Memory B cell (primary cell): ENCODE results near the gene FGD6.

ENCODE experiments used
- ATAC-seq: fragments of 150-1000 bp; cut with Tn5 transposase; 2 replicates; pipeline ENCODE4 v1.10.0; 2021; ENCODE audit warnings: low read depth, mild to moderate bottlenecking, moderate library complexity
- DNase-seq, 2 donors: peaks; one replicate each; pipeline ENCODE4 v3.0.0; 2022; ENCODE audit warnings: low spot score in 2 of 2
- H3K27ac Mint-ChIP-seq: one replicate; pipeline ENCODE4 v1.8.0; 2022; ENCODE audit warnings: mild to moderate bottlenecking, moderate library complexity, mixed read lengths
- H3K27me3 Mint-ChIP-seq: one replicate; pipeline ENCODE4 v1.8.0; 2022; ENCODE audit warnings: mixed read lengths
- H3K36me3 Mint-ChIP-seq: one replicate; pipeline ENCODE4 v1.8.0; 2022; ENCODE audit warnings: mild to moderate bottlenecking, mixed read lengths
- H3K4me1 Mint-ChIP-seq: one replicate; pipeline ENCODE4 v1.8.0; 2022; ENCODE audit warnings: mixed read lengths
- H3K4me3 Mint-ChIP-seq: one replicate; pipeline ENCODE4 v1.8.0; 2022; ENCODE audit warnings: mild to moderate bottlenecking, moderate library complexity, mixed read lengths
- H3K9me3 Mint-ChIP-seq: one replicate; pipeline ENCODE4 v1.8.0; 2022; ENCODE audit warnings: mixed read lengths

Gene FGD6

DNA sequence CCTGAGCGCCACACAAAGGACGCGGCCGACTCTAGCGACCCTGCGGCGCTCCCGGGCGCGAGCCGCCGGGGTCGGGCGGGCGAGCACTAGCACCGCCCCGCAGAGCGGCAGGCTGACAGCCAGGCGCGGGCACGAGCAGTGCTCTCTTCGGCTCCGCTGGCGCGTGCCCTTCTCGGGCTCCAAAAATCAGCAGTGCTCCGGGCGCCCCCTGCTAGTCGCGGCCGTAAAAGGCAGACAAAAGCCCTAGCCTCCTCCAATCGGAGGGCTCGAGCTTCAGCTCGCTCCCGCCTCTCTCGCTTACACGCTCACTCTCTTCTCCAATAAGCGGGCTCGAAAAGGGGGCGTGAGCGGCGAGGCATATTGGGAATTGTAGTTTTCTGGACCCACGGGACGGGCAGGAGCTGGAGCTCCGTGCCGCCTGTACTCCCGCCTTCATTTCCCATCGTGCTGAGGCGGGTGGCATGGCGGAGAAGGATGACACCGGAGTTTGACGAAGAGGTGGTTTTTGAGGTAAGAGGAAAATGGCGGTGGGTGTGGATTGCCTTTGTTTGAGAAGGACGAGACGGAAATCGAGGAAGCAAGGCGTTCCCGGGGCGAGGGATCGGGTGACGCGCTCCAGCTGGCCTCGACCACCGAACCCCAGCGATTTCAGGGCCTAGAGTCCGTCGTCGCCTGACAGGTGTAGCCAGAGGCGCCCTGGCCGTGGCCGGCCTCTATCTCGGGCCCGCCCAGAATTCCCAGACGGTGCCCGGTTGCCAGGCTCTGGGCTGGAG is at the start of gene FGD6, which contains the start of gene VEZT:
FGD6 (minus strand) TSS at position 91 of the 773 bp plus-strand sequence. CDS start 227 bp downstream, outside the sequence.
VEZT (plus strand) TSS at position 431 of the 773 bp plus-strand sequence; CDS start at position 475, 44 bp downstream.
- Mint-ChIP-seq H3K4me1 (peaks cover 16% of the 10 kb centered on the region), H3K27me3 (no peaks in the 10 kb centered on the region), H3K9me3 (no peaks in the 10 kb centered on the region), H3K36me3 (peaks cover 4% of the 10 kb centered on the region), H3K27ac (peak within 1 kb of the TSS; percentile 90), H3K4me3 (peak within 1 kb of the TSS; percentile 92)
- ATAC-seq (peak; percentile 85), DNase-seq (peak; percentile 89 to 96)

DNA sequence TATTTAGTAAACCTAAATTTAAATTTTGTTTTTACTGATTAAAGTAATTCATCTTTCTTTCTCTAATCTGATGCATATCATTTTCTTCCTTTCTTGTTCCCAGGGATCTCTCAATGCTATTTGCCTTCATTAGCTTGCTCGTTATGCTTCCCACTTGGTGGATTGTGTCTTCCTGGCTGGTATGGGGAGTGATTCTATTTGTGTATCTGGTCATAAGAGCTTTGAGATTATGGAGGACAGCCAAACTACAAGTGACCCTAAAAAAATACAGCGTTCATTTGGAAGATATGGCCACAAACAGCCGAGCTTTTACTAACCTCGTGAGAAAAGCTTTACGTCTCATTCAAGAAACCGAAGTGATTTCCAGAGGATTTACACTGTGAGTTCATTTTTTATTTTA is 49.0 kb upstream of the FGD6 start:
- H3K4me3 Mint-ChIP-seq, result no peak overlapping the region

DNA sequence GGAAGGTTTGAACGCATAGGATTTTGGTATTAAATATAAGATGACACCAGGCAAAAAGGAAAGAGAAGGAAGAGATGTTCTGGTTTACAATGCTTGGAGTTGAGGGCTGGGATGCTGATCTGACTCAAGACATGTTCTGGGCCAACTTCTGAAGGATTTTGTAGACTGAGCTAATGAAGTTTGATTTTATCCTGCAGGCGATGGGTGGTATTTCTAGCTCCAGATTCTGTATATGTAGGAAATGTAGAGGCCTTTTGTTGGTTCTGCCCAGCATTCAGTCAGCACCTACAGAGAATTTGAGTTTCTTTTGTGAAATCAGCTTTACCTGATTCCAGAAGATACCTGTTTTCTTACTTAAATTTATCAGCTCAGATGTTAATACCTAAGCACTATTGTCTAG is 48.5 kb upstream of the FGD6 start:
- Mint-ChIP-seq H3K9me3 (no peaks in the 10 kb centered on the region), H3K36me3 (peaks cover 17% of the 10 kb centered on the region), H3K4me1 (no peaks in the 10 kb centered on the region), H3K27ac (no peak overlapping the region), H3K27me3 (no peaks in the 10 kb centered on the region), H3K4me3 (no peak overlapping the region)
- DNase-seq, result no peak
- ATAC-seq, result no peak

More for the DNA sequence above, 49.0 kb upstream of the FGD6 start:
- no peaks in the 10 kb centered on the region for H3K4me1 Mint-ChIP-seq
- no peaks in the 10 kb centered on the region for H3K27me3 Mint-ChIP-seq
- DNase-seq, result no peak
- peaks cover 16% of the 10 kb centered on the region for H3K36me3 Mint-ChIP-seq
- no peak for ATAC-seq
- H3K9me3 Mint-ChIP-seq, result no peaks in the 10 kb centered on the region
- no peak overlapping the region for H3K27ac Mint-ChIP-seq

DNA sequence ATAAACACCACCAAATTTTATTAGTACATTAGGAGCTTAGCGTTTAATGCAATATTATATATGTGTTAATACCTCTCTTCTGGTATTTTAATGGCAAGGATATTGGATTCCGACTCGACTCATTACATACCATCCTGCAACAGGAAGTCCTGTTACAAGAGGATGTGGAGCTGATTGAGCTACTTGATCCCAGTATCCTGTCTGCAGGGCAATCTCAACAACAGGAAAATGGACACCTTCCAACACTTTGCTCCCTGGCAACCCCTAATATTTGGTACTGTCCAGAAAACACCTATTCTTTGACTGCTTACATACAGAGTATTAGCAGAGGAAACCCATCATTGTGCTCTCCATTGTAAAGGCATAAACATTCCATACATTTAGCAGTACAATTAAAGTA is 45.5 kb upstream of the FGD6 start:
- DNase-seq (no peak), ATAC-seq (no peak)
- no peaks in the 10 kb centered on the region for H3K9me3 Mint-ChIP-seq
- H3K27ac Mint-ChIP-seq, result no peak overlapping the region
- no peaks in the 10 kb centered on the region for H3K4me1 Mint-ChIP-seq
- H3K4me3 Mint-ChIP-seq, result no peak overlapping the region
- H3K36me3 Mint-ChIP-seq, result peaks cover 23% of the 10 kb centered on the region
- no peaks in the 10 kb centered on the region for H3K27me3 Mint-ChIP-seq

DNA sequence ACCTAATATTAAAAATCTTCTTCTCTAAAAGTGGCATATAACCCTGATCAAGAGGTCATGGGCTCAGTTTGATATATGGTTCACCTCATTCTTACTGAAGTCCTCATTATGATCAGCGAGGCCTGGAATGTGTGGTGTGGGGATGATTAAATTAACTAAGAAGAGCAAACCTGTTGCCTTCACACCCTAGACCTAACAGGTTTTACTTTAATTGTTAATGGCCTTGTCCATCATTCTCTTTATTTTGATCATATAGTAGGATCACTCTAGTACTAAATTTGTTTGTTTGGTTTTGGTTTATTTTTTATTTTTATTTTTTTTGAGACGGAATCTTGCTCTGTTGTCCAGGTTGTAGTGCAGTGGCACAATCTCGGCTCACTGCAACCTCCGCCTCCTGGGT is 43.8 kb upstream of the FGD6 start:
- DNase-seq (no peak), ATAC-seq (no peak)
- Mint-ChIP-seq H3K27ac (no peak overlapping the region), H3K36me3 (peaks cover 28% of the 10 kb centered on the region), H3K27me3 (no peaks in the 10 kb centered on the region), H3K9me3 (no peaks in the 10 kb centered on the region), H3K4me1 (no peaks in the 10 kb centered on the region), H3K4me3 (no peak overlapping the region)

DNA sequence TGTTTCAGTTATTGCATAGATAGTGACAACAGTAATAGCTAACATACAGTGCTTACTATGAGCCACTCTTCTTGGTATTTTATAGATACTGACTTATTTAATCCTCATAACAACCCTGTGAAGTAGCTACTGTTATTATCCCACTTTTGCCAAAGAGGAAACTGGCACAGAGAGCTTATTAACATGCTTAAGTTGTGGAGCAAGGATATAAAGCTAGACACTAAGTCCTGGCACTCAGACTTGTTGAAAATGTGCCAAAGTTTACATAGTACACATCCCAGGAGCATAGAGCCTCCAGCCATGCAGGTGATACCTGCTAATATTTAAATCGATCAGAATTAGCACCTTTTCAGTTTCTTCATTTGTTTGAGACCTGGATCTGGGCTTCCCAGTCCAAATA is 42.1 kb upstream of the FGD6 start:
- Mint-ChIP-seq H3K36me3 (peaks cover 38% of the 10 kb centered on the region), H3K27ac (no peak overlapping the region), H3K4me1 (no peaks in the 10 kb centered on the region), H3K9me3 (no peaks in the 10 kb centered on the region), H3K4me3 (no peak overlapping the region), H3K27me3 (no peaks in the 10 kb centered on the region)
- ATAC-seq (no peak), DNase-seq (no peak)

DNA sequence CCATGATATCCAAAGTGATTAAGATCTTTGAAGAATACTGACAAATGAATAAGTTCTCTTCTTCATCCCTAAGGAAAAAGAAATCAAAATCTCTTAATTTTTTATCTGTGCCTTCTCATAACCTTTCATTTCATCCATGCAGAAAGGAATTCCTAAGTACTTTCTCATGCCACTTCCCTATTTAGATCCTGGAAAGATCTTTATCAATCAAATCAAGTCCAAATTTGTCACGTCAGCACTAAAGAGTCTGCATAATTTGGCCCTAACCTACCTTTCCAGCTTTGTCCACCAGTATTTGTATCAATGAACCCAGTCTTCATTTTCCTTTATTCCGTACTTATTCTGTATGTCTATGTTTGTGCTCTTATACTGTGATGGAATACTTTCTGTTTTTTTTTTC is 41.5 kb upstream of the FGD6 start:
- ATAC-seq (no peak), DNase-seq (no peak)
- Mint-ChIP-seq H3K27me3 (no peaks in the 10 kb centered on the region), H3K27ac (no peak overlapping the region), H3K4me3 (no peak overlapping the region), H3K4me1 (no peaks in the 10 kb centered on the region), H3K9me3 (no peaks in the 10 kb centered on the region), H3K36me3 (peaks cover 40% of the 10 kb centered on the region)

DNA sequence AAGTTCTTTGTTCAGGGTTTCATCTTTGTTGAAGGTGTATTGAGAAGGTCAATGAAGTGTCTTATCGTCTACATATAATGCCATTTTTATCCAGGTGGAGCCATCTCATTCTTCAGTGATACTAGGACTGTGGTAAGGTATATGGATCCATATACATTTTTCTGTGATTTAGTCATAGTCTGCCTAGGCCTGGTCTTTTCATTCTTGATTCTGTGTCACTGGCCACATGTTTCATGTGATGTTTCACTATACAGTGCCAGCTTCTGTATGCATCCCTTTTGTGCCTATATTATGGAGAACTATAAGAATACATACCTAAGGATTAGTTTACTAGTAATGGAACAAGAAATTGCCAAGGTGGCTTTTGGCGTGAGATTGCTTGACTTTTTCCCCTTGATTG is 40.9 kb upstream of the FGD6 start:
- no peaks in the 10 kb centered on the region for H3K27me3 Mint-ChIP-seq
- no peak overlapping the region for H3K4me3 Mint-ChIP-seq
- no peak for DNase-seq
- H3K36me3 Mint-ChIP-seq, result peaks cover 39% of the 10 kb centered on the region
- ATAC-seq, result no peak
- no peaks in the 10 kb centered on the region for H3K9me3 Mint-ChIP-seq
- H3K4me1 Mint-ChIP-seq, result no peaks in the 10 kb centered on the region
- H3K27ac Mint-ChIP-seq, result no peak overlapping the region

DNA sequence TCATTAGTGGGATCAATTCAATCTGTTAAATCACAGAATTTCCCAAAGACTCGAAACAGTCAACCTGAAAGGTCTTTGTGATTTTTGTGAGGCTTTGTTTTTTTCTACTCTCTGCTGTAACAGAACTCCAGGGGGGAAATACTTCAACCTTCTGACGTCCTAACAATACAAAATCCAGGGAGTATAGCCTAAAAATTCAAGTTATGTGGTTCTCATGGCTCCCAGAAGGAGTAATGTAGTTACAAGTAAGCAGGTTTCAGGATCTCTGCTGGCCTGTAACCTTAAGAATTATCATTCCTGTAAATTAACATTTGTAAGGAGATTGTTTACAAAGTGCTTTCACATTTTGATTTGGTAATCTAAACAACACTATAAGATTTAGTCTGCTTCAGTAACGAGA is 40.3 kb upstream of the FGD6 start:
- Mint-ChIP-seq H3K36me3 (peaks cover 36% of the 10 kb centered on the region), H3K27me3 (no peaks in the 10 kb centered on the region), H3K4me1 (no peaks in the 10 kb centered on the region), H3K27ac (no peak overlapping the region), H3K9me3 (no peaks in the 10 kb centered on the region), H3K4me3 (no peak overlapping the region)
- ATAC-seq (no peak), DNase-seq (no peak)

DNA sequence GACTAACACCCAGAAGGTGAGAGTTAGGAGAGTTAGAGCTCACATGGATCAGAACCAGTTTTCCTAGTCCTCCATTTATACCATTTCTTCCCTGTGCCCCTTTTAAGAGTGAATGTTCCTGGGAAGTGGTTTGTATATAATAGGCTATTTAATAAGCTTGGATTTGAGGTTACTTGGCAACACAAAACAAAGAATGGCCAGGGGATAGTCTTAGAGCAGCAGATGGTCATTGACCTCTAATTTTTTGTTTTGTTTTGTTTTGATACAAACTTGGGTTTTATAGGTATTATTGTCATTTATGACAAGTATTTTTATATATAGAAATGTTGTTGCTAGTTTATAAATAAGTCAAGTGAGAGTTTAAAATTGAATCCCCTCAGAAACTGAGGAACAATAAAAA is 36.1 kb upstream of the FGD6 start:
- H3K36me3 Mint-ChIP-seq, result peaks cover 26% of the 10 kb centered on the region
- ATAC-seq, result no peak

DNA sequence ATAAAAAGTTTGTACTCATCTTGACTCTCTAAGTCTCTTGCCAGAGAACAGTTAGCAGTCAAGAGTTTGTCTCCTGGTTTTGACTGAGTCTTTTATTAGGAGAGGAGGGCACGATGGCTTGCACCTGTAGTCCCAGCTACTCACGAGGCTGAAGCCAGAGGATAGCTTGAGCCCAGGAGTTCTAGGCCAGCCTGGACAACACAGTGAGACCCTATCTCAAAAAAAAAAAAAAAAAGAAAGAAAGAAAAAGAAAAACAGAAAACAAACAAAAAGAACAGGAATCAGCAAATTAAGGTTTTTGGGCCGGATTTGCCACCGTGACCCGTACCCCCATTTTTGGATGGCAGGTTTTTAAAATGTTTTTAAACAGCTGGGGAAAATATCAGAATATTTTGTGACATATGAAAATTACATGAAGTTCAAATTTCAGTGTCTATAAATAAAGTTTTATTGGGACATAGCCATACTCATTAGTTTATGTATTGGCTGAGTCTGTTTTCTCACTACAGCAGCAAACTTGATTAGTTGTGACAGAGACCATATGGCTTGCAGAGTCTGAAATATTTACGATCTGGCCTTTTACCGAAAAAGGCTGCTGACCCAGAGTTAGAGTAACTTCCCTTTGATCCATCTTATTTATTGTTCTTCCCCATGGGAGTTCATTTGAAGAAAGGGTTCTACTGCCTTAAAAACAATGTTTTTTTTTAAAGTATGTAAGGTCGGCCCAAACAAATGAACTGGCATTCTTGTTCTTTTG is 31.5 kb upstream of the FGD6 start:
- H3K4me3 Mint-ChIP-seq, result no peak overlapping the region

More for the DNA sequence above, 36.1 kb upstream of the FGD6 start:
- Mint-ChIP-seq H3K27ac (no peak overlapping the region), H3K27me3 (no peaks in the 10 kb centered on the region), H3K4me3 (no peak overlapping the region), H3K4me1 (peaks cover 5% of the 10 kb centered on the region), H3K9me3 (no peaks in the 10 kb centered on the region)
- no peak for DNase-seq

DNA sequence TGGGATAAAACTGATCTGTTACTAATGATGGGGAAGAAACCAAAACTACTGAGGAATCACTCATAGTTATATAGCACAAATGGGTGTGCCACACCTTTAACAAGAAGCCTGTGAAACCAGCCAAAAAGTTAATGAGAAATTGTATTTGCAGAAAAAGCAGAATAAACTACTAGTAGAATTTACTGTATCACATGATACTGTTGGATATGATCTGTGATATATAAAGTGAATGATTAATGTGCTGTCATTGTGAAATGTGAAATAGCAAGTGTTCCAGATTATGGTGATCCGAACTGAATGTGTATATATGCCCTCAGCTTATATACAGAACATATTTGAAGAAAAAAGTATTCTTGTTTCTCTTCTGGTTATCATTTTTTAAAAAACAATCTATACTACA is 30.8 kb upstream of the FGD6 start:
- ATAC-seq, result no peak
- peaks cover 2% of the 10 kb centered on the region for H3K36me3 Mint-ChIP-seq
- no peak overlapping the region for H3K4me3 Mint-ChIP-seq
- DNase-seq, result no peak
- H3K27ac Mint-ChIP-seq, result no peak overlapping the region
- peaks cover 6% of the 10 kb centered on the region for H3K4me1 Mint-ChIP-seq
- no peaks in the 10 kb centered on the region for H3K9me3 Mint-ChIP-seq
- no peaks in the 10 kb centered on the region for H3K27me3 Mint-ChIP-seq

More for the DNA sequence above, 31.5 kb upstream of the FGD6 start:
- Mint-ChIP-seq H3K27me3 (no peaks in the 10 kb centered on the region), H3K4me1 (peaks cover 6% of the 10 kb centered on the region), H3K36me3 (peaks cover 3% of the 10 kb centered on the region), H3K9me3 (no peaks in the 10 kb centered on the region), H3K27ac (no peak overlapping the region)
- ATAC-seq (no peak), DNase-seq (no peak)

DNA sequence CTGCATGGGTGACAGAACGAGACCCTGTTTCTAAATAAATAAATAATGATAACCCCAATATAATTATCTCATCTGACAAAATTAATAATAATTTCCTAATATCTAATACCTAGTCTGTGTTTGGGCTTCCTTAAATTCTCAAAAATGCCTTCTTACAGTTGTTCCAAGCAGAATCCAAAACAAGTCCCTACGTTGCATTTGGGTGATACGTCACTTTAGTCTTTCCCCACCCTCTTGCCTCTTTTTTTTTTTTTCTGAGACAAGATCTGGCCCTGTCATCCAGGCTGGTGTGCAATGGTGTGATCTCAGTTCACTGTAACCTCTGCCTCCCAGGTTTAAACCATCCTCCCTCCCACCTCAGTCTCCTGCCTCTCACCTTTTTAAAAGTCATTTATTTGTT is 27.1 kb upstream of the FGD6 start:
- DNase-seq (no peak), ATAC-seq (no peak)
- peaks cover 4% of the 10 kb centered on the region for H3K36me3 Mint-ChIP-seq
- no peaks in the 10 kb centered on the region for H3K9me3 Mint-ChIP-seq
- peak overlapping the region; percentile 14 for H3K27ac Mint-ChIP-seq
- H3K4me1 Mint-ChIP-seq, result peaks cover 10% of the 10 kb centered on the region
- no peaks in the 10 kb centered on the region for H3K27me3 Mint-ChIP-seq
- no peak overlapping the region for H3K4me3 Mint-ChIP-seq

DNA sequence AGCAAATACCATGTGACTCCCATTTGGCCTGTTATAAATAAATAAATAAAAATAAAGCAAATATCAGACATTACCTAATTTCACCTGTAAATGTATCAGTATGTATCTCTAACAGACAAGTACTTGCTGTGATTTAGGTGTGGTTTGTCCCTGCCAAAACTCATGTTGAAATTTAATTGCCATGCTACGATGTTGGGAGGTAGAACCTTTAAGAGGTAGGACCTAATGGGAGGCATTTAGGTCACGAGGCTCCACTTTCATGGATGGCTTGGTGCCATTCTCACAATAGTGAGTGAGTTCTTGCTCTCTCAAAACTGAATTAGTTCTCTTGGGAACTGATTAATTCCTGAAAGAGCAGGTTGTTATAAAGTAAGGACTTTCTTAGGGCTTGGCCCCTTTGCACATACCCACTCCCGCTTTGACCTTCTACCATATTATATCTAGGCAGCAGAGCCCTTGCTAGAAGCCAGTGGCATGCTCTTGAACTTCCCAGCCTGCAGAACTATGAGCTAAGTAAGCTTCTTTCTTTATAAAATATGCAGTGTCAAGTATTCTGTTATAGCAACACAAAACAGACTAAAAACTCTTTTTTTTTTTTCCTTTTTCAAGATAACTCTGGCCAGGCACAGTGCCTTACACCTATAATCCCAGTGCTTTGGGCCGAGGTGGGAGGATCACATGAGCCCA is 26.4 kb upstream of the FGD6 start:
- Mint-ChIP-seq H3K36me3 (peaks cover 4% of the 10 kb centered on the region), H3K27me3 (no peaks in the 10 kb centered on the region), H3K9me3 (no peaks in the 10 kb centered on the region), H3K4me3 (no peak overlapping the region), H3K4me1 (peaks cover 11% of the 10 kb centered on the region), H3K27ac (peak overlapping the region; percentile 14)
- no peak for ATAC-seq
- DNase-seq, result no peak
